Stimulated activated CD4-positive, alpha-beta T cell treated with anti-CD3 and anti-CD28 coated beads, Interleukin-4, amount 100 ng/mL, for 24 hours (primary cell): ENCODE results near the gene MKS1.

Experiments used
- DNase-seq: peaks from one replicate; pipeline ENCODE4 v3.0.0-alpha.2; 2020

MKS1 gene

GRCh38 chr17:58244963-58245362 is 25.9 kb upstream of the MKS1 start:
- no peak for DNase-seq

DNA sequence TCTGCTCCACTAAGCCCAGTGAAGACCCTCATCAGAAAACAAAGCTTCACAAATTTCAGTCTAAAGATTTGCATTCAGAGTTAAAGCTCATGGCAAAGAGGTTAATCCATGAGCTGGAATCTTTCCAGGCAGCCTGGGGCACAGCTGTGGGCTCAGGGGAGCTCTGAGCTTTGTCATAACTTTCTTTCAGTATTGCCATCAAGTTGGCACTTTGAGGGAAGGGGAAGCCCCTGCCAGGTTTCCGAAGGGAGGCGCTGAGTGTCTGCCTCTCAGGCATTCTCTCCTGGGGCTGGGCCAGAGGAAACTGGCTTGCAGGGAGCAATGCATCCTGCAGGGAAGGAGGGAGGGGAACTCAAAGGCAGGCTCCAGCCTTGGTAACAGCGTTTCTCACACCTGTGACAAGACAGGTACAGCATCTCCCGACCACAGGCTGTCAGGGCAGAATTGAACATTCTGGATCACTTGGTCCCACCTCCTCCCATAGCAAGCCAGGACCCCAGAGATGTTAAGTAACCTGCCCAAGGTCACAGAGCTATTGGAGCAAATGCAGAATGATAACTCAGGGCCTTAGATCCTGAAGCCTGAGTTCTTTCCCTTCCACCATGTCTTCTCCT is 23.2 kb upstream of the MKS1 start:
- no peak for DNase-seq

GRCh38 chr17:58239987-58240386 is 20.9 kb upstream of the MKS1 start:
- DNase-seq, result no peak

DNA sequence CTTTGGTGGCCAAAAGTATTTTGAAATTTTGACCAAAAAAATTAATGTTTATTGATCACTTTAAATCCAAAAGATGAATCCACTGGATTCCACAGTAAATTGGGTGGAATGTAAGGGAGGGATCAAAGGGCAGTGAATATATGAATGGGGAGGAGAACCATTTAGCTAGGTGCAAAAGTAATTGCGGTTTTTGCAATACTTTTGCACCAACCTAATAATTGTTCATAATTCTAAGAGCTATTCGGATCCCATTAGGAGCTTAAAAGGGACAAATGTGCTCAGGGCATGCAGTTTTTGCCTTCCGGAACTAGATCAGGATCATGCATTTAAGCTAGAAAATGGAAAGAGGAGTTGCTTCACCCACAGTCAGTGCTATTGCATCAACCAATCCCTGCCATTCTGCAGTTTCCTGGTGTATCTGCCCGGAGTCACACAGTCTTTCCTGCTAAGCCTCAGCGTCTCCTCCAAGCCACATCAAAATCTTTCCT is 19.1 kb upstream of the MKS1 start, which contains the start of gene LPO:
LPO (plus strand) TSS at position 438 of the 488 bp plus-strand sequence. CDS start 4,396 bp downstream, outside the sequence.
- no peak for DNase-seq

GRCh38 chr17:58236394-58236793 is 17.3 kb upstream of the MKS1 start:
- no peak for DNase-seq

DNA sequence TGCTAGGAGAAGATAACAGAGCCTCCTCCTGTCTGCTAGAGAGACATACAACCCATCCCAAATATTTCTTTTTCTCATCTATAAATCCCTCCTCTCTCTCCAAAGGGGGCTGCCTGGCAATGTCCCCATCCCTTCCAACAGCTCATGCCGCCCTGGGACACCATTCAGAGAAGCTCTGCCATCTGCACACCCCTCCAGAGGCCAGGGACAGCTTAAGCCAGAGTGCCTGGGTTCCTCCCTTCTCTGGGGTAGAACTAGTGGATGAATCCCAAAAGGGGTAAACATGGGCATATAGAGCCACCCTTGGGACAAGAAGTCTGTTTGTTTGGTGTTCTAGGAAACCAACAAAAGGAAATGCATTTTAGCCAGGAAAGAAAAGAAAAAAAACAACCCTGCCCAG is 16.8 kb upstream of the MKS1 start:
- DNase-seq, result no peak

- no peak for DNase-seq
Observed at GRCh38 chr17:58234512-58234911, 15.5 kb upstream of the MKS1 start.

GRCh38 chr17:58233543-58233942 is 14.5 kb upstream of the MKS1 start:
- no peak for DNase-seq

GRCh38 chr17:58232707-58233156 is 13.7 kb upstream of the MKS1 start:
- peak; percentile 15 for DNase-seq

GRCh38 chr17:58231641-58232040 is 12.6 kb upstream of the MKS1 start:
- no peak for DNase-seq

DNA sequence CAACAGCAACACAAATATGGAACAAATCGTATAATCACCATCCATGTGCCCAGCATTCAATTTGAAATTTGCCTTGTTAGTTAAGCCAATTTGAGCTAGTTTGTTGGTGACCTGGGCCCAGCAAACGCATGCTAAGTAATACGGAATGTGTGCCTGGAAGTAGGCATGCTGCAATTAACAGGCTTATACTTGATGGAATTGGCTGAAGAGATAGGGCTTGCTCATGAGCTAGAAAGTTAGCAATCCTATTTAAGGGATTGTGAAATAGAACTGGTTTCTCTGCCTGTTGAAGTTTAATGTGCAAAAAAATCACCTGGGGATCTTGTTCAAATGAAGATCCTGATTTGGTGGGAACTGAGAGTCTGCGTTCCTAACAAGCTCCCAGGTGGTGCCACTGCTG is 10.8 kb upstream of the MKS1 start:
- no peak for DNase-seq

DNA sequence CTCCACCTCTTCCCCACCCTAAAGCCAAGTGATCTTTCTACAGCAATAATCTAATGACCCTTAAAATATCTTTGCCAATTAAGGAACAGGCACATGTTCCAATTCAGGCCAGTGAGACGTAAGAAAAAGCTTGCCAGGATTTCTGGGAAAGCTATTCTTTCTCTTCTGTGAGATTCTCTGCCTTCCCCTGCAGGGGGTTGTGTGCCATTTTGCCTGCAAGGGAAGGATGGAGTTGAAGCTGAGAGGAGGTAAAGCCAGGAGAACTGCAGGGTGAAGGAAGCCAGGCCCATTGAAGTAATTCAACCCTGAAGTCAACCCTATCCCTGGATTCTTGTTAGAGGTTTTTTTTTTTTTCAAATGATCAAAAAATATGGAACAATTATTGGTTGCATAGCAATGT is 10.3 kb upstream of the MKS1 start:
- DNase-seq, result no peak

DNA sequence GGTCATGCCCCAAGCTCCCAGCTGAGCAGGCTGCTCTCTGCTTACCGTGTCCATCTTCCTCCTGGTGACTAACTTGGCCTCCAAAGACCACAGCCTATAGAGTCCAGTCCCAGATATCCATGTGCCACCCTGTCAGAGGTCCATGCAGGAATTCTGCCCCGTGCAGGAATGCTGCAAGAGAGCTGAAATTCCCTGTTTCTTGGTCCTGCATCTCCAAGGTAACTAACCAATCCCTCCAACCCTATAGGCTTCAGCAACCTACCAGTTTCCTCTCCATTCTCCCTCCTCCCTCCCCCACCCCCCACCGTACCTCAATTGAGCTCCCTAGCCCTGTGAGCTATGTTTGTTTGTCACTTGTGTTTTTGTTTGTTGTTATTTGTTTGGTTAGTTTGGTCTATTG is 9.6 kb upstream of the MKS1 start:
- DNase-seq, result no peak

DNA sequence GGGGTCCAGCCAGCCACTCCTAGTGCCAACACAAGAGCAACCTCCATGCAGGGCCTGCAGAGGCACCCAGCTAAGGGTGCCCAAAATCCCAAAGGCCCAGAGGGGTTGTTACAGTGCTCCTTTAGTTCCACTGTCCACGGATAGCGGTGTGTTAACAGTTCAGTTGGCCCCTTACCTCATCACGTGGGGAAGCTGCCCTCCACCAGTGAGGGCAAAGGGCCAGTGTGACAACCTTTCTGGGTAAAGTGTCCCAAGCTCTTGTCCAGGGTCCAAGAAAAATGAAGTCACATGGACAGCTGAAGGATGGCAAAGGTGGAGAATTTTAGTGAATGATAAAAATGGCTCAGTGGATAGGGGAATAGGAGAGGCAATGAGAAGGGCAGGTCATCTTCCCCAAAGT is 8.7 kb upstream of the MKS1 start:
- DNase-seq, result no peak

DNA sequence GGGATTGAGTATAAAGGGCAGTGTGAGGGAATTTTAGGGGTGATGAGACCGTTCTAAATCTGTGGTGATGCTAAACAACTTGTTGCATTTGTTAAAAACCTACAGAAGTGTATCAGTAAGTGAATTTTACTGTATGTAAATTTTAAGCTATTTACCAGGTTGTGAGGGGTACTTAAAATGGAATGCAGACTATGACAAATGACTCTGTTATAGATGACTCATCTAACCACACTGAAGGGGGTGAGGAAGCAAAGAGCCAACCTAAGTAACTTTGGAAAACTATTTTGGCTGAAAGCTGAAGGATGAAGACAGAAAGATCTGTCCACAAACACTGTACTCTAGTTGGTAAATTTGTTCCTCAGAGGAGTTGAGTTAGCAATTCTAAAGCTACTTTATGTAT is 5.3 kb upstream of the MKS1 start:
- no peak for DNase-seq

DNA sequence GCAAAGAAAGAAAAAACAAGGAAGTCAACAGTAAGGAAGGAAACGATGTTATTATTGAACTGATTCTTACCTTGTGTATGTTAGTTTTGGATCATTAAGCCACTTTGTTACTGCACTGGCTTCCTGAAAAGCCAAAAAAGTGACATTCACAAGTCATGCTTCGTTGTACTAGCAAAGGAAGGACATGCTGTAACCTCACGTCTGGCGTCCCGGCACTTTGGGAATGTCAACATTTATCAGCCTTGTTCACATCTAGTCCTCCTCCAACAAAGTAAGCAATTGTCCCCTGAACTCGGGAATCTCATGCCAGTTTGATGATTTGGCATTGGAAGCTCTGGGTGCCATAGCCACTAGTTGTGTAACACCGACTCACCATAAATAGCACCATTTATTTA is 731 bp upstream of the MKS1 start:
- no peak for DNase-seq

DNA sequence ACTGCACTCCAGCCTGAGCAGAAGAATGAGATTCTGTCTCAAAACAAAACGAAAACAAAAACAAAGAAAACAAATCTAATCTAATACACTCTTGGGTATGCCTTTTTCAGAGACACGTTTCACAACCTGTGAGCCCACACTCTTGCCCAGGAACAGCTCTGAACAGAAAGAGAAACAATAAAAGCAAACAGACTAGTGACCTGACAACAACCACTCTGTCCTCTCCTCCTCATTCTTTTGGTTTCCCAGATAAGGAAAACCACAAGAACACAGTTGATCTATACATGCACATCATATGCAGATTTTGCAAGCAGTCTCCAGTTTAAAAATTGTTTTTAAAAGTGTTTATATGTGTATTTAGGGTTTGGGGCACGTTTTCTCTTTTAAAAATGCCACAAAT is 1.3 kb downstream of the MKS1 start:
- no peak for DNase-seq

DNA sequence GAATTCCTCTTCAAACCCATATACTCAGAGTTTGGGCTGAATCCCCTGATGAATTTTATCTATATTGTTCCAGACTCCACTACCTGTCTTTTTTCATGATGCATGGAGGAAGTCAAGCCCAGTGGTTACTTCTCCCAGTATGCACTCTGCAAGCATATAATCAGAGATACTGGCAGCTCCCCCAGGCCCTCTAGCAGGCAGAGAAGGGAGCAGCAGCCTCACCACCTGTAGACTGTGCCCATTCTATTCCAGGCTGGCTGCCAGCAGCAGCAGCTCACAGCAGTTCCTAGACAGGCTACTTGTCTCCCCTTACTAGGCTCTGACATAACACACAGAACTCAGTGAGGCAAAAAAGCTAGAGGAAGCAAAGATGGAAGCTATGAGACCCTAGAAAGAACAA is 3.4 kb downstream of the MKS1 start:
- DNase-seq, result no peak

DNA sequence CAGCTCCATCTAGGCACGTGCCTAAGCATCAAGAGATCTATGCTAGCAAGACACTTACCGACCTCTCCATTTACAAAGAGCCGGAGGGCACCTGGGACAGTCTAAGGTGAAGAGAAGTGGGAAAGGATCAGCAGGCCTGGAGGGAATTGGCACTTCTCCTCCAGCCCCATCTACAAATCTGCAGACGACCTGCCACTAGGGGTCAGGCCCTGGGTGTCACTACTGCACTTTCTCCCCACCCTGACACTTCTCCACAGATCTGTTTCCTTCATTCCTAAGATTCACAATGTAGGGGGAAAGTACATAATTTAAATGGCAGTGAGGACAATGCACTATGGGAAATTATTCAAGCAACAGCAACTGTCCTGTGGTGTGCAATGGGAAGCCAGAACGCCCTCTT is 8.1 kb downstream of the MKS1 start:
- DNase-seq, result no peak

GRCh38 chr17:58208344-58208743 is 10.7 kb downstream of the MKS1 start:
- DNase-seq, result no peak

- DNase-seq, result no peak
Observed at GRCh38 chr17:58207451-58207850, 11.6 kb downstream of the MKS1 start.

GRCh38 chr17:58205936-58206335 is 13.1 kb downstream of the MKS1 start:
- no peak for DNase-seq

DNA sequence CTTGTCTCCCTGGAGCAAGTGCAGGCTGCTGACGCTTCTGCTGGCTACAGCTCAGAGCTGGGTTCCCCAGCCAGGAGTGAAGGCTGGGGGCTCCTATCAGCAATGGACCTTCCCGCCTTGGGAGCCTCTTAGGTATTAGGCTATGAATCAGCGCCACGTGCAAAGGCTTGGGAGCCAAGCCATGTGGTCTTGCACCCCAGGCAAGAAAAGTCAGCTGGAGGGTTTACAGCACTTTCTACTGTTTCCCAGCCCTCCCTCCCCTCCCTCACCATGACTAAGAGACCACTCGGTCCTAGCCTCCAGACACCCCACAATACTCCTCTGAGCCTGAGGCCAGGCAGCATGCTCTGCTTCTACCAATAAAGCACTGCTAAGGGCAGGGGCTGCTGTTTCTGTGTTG is 14.3 kb downstream of the MKS1 start:
- DNase-seq, result no peak

DNA sequence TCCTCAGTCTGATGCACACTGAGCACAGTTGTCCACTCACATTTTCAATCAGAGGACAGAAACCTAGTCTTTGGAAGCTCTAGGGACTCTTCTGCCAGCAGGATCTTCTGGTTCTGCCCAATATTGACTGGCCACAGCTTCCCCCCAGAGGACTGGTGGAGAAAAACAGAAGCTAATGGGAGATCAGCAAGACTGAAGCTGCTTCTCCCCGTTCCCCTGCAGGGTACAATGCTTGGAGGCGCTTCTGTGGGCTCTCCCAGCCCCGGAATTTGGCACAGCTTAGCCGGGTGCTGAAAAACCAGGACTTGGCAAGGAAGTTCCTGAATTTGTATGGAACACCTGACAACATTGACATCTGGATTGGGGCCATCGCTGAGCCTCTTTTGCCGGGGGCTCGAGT is 16.2 kb downstream of the MKS1 start:
- DNase-seq, result no peak

GRCh38 chr17:58200024-58200633 is 18.9 kb downstream of the MKS1 start:
- peak; percentile 63 for DNase-seq
